ENCODE measurements around the gene C5orf63. TPM values are rescaled to one million over a fixed set of nuclear protein-coding genes. Genes with fewer than 3 reads are reported as not detected.

Gene C5orf63
- polyA plus RNA-seq, 1 donor from 2014 or later = not detected

- no peak for TF ChIP-seq EP300 (conservative IDR thresholded peaks at IDR 0.05; ENCODE audit: poor library complexity, severe bottlenecking)
- TF ChIP-seq RAD21 (conservative IDR thresholded peaks at IDR 0.05) = no peak
- TF ChIP-seq EZH2 (IDR thresholded peaks at IDR 0.05; ENCODE audit: borderline replicate concordance, insufficient read depth, low read length, poor library complexity, severe bottlenecking) = no peak
- TF ChIP-seq SMC3 (conservative IDR thresholded peaks at IDR 0.05; ENCODE audit: poor library complexity) = no peak
- Histone ChIP-seq H3K36me3 (ENCODE audit: insufficient read depth, low read length) (no peaks in the 10 kb centered on the region), H3K79me2 (replicated peaks; ENCODE audit: insufficient read depth, low read length) (no peaks in the 10 kb centered on the region), H3K27me3 (ENCODE audit: insufficient read depth, low read depth, low read length) (no peaks in the 10 kb centered on the region), H3K4me3 (ENCODE audit: low read length) (no peak overlapping the region), H3K27ac (ENCODE audit: low read length) (no peak overlapping the region), H3K9me3 (ENCODE audit: low read length) (no peaks in the 10 kb centered on the region), H3K9ac (ENCODE audit: low read length) (no peak overlapping the region), H3K4me2 (ENCODE audit: low read length) (no peak overlapping the region), H2AFZ (ENCODE audit: low read depth, low read length) (no peak overlapping the region), H3F3A (ENCODE audit: insufficient read depth, low read length, poor library complexity, severe bottlenecking) (no peaks in the 10 kb centered on the region), H3K9me2 (ENCODE audit: insufficient read depth, low read length) (no peaks in the 10 kb centered on the region), H4K20me1 (ENCODE audit: insufficient read depth) (no peaks in the 10 kb centered on the region)
These were observed 69.4 kb downstream of the C5orf63 start for GRCh38 chr5:127003798-127004495.

GRCh38 chr5:127002390-127002789 lies 70.9 kb downstream of the C5orf63 start:
- Histone ChIP-seq H3K4me2 (ENCODE audit: low read length) (no peak overlapping the region), H3K79me2 (replicated peaks; ENCODE audit: insufficient read depth, low read length) (no peaks in the 10 kb centered on the region), H3K4me3 (ENCODE audit: low read length) (no peak overlapping the region), H4K20me1 (ENCODE audit: insufficient read depth) (no peaks in the 10 kb centered on the region), H3K9ac (ENCODE audit: low read length) (no peak overlapping the region), H3K27me3 (ENCODE audit: insufficient read depth, low read depth, low read length) (no peaks in the 10 kb centered on the region), H3K9me3 (ENCODE audit: low read length) (no peaks in the 10 kb centered on the region), H2AFZ (ENCODE audit: low read depth, low read length) (no peak overlapping the region), H3K9me2 (ENCODE audit: insufficient read depth, low read length) (no peaks in the 10 kb centered on the region), H3K36me3 (ENCODE audit: insufficient read depth, low read length) (no peaks in the 10 kb centered on the region), H3F3A (ENCODE audit: insufficient read depth, low read length, poor library complexity, severe bottlenecking) (no peaks in the 10 kb centered on the region), H3K27ac (ENCODE audit: low read length) (no peak overlapping the region)
- TF ChIP-seq CTCF (IDR thresholded peaks at IDR 0.05; ENCODE audit: poor library complexity, severe bottlenecking) (no peak), EP300 (conservative IDR thresholded peaks at IDR 0.05; ENCODE audit: poor library complexity, severe bottlenecking) (no peak), REST (IDR thresholded peaks at IDR 0.05; ENCODE audit: borderline replicate concordance) (no peak), RAD21 (conservative IDR thresholded peaks at IDR 0.05) (no peak)
